GM10847 (cell line): ENCODE measurements around the gene GRK4.
A peak's percentile ranks its signal among the peaks of the same experiment; 100 is the strongest.

Source experiments
- POLR2A ChIP-seq: IDR thresholded peaks from 2 replicates; pipeline ENCODE4 v1.6.1; 2011; ENCODE audit not compliant: insufficient read length; ENCODE audit errors: extremely low read depth

Gene GRK4

DNA sequence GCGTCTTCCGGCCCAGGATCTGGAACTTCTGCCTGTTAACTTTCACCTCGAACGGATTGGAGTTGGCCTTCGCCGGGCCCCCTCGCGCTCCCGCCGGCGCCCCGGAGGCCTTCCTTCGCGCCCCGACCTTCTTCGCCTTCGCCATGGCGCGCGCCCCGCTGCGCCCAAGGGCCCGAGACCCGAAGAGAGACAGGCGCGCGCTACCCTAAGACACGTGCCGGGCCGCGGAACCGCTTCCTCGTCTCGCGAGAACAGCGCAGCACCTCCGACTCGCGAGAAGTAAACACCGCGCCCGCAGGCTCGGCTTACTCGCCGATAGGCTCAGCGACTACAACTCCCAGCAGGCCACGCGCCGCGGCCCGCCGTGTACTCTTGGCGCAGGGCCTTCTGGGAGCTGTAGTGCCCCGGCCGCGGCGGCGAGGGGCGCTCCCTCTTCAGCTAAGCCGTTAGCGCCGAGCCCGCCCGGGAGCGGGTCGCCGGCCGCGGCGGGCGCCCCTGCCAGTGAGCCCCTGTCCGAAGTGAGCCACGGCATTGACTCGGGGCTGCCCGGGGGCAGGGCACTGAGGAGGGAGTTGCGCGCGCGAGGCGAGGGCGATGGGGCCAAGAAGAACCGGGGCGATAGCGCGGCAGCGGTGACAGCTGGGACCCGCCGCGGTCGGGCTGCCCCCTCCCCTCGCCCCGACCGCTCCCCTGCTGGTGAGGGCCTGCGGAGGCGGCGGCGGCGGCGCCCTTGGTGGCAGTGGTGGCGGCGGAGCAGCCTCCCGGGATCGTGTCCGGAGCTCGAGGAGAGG is at the start of gene GRK4, which contains the start of gene NOP14:
Gene GRK4, plus strand, starts transcription at position 397 of the 791 bp plus-strand sequence. CDS start 500 bp downstream, outside the sequence.
Gene NOP14, minus strand, starts transcription at position 232 of the 791 bp plus-strand sequence. Its CDS starts 87 bp downstream, at position 145.
- peak; percentile 79 for TF ChIP-seq POLR2A

DNA sequence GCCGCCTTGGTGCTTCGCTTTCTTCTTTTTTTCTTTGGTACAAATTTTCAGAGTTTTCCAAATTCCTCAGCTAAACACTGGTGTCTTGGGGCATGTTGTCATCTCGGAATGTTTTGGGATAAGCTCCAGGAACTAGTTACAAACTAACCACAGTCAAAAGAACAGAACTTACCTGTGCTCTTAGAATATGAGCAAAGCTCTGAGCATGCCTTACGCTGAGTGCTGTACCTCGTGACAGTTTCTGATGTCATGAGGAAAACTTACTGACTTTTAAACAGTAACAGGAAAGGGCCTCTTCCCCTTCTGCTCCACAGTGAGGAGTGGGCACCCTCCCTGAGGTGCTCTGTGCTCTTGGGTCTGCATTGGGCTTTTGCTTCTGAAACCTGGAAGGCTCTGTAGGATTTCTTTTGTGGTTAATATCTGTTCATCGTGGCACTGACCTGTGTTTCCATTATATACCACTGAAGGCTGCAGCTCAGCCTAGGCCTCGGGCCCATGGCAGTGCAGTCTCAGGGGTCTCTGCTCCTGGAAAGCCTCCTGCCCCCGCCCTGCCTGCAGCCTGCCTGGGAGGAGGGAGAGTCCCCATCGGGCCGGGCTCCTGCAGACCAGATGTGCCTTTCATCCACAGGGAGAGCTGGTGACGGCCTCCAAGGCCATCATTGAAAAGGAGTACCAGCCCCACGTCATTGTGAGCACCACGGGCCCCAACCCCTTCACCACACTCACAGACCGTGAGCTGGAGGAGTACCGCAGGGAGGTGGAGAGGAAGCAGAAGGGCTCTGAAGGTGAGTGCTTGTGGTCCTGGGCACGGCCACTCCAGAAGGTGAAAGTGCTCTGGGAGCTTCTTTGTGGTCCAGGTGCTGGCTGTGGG is 48.9 kb upstream of the GRK4 start:
- TF ChIP-seq POLR2A, result no peak

DNA sequence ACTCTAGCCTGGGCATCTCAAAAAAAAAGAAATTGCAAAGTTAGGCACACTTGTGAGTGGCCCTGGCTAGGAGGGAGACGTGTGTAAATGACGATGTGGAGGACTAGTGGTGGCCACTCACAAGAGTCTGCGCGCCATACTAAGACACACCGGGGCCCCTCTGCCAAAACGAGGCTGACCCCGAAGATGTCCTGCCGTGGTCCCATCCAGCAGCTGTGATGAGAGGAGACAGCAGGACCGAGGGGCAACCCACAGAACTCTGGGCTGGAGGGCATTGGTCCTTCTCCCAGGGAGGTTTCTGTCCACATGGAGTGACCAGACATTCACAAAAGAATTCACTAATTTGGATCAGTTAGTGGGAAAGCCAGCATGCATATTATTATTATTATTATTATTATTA is 47.6 kb upstream of the GRK4 start:
- TF ChIP-seq POLR2A, result no peak

DNA sequence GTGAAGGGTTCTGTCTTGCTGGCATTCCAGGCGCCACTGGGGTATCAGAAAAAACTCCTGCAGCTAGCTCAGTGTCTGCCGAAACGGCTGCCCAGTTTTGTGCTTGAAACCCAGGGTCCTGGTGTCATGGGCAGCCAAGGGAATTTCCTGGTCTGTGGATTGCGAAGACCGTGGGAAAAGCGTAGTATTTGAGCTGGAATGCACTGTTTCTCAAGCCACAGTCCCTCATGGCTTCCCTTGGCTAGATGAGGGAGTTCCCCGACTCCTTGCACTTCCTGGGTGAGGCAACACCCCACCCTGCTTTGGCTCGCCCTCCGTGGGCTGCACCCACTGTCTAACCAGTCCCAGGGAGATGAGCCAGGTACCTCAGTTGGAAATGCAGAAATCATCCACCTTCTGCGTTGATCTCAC is 40.2 kb upstream of the GRK4 start:
- TF ChIP-seq POLR2A, result no peak

- no peak for TF ChIP-seq POLR2A
These were observed 39.6 kb upstream of the GRK4 start for GRCh38 chr4:2923668-2924173.

DNA sequence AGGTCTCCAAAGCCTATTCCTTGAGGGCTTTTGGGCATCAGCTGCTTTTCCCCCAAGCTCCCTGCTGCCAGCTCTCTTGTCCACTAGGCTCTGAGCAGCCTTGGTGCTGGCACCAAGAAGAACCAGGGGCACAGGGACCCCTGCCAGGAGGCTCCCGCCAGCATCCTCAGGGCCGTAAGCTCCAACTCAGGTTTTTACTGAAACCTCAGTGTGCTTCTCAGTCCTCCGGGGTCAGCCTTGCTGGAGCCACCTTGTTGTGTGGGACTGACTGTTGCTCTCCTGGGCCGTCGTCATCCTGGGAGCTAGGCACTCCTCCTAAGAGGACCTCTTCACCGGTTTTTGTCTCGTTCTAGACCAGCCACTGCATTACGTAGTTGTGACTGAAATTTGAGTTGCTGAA is 39.1 kb upstream of the GRK4 start:
- TF ChIP-seq POLR2A, result no peak

- no peak for TF ChIP-seq POLR2A
These were observed 38.5 kb upstream of the GRK4 start for GRCh38 chr4:2924765-2925301.

GRCh38 chr4:2925496-2925895 is 37.9 kb upstream of the GRK4 start:
- no peak for TF ChIP-seq POLR2A

DNA sequence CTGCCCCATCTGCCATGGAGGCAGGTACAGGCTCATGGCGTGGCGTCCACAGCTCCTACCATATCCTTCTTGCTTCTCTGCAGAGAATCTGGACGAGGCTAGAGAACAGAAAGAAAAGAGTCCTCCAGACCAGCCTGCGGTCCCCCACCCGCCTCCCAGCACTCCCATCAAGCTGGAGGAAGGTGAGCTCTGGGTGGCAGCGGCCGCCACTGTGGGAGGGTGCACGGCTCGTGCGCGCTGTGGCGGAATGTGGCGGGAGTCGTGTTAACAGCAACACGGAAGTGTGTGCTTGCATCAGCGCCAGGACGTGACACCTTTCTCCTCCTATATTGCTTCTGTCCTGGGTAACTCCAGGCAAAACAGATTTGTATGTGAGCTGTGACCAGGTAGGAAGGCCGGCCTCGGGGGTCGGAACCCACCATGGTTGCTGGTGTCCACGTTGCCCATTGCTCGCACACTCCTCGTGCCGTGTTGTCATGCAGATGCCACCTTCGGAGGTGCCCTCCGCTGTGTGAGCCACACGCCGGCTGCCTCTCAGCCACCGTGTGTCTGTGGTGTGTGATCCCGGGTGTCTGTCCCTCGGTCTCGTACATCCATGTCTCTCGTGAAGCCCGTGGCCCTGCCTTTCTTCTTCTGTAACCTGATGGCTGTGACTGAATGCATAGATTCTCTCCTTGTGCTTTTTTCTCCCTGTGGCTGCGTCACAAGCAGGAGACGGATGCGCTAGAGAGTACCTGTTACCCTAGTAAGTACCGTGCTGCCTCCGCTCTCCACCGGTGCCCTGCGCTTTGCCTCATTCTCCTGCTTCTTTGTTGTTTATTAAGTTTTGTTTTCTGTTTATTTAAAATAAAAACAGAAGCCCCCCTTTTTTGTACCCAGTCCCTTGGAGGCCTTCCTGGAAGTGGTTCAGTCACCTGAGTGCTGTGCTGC is 37.2 kb upstream of the GRK4 start:
- TF ChIP-seq POLR2A, result no peak

- TF ChIP-seq POLR2A, result no peak
These were observed 36.2 kb upstream of the GRK4 start for GRCh38 chr4:2927016-2927695.

- no peak for TF ChIP-seq POLR2A
These were observed 35.7 kb upstream of the GRK4 start for GRCh38 chr4:2927696-2928075.

GRCh38 chr4:2928242-2929176 is 34.9 kb upstream of the GRK4 start:
- no peak for TF ChIP-seq POLR2A

GRCh38 chr4:2929469-2929868 is 33.9 kb upstream of the GRK4 start:
- TF ChIP-seq POLR2A, result no peak

GRCh38 chr4:2930135-2930757 is 33.1 kb upstream of the GRK4 start:
- no peak for TF ChIP-seq POLR2A
